Endometrial microvascular endothelial cells (primary cell): ENCODE measurements around the gene SDC1. TPM values are rescaled to one million over a fixed set of nuclear protein-coding genes. Genes with fewer than 3 reads are reported as not detected.

Experiments used
- in situ Hi-C: cut with HindIII; loops from 2 replicates; pipeline ENCODE4 v1.10.0; 2017; ENCODE audit warnings: low sequenced_read_pairs, low pct_unique_long_range_greater_than_20kb; ENCODE audit errors: inconsistent ontology term
- total RNA-seq: library from RNA; depleted of rRNA; stranded (reverse); fragments of >200 nt; gene quantifications from one replicate; pipeline ENCODE4 v1.2.3, GENCODE V29; 2015; ENCODE audit errors: inconsistent ontology term

The SDC1 gene
- total RNA-seq, 1 donor from 2014 or later, result 2.9 TPM

GRCh38 chr2:20164734-20165478, 60.0 kb downstream of the SDC1 start:
- in situ Hi-C loops, result no loop called here

GRCh38 chr2:20164061-20164733, 60.7 kb downstream of the SDC1 start:
- in situ Hi-C loops, result no loop called here

- in situ Hi-C loops, result no loop called here
These were observed 65.4 kb downstream of the SDC1 start for GRCh38 chr2:20159411-20160070.

- in situ Hi-C loops, result no loop called here
These were observed 67.6 kb downstream of the SDC1 start for GRCh38 chr2:20157193-20157891.

GRCh38 chr2:20156836-20157192, 68.1 kb downstream of the SDC1 start:
- in situ Hi-C loops, result no loop called here

- in situ Hi-C loops, result no loop called here
These were observed 68.7 kb downstream of the SDC1 start for GRCh38 chr2:20156076-20156759.

- in situ Hi-C loops, result no loop called here
These were observed 71.6 kb downstream of the SDC1 start for GRCh38 chr2:20153131-20153851.

GRCh38 chr2:20150806-20151571, 73.9 kb downstream of the SDC1 start:
- in situ Hi-C loops, result no loop called here

Other genes starting within 250 kb of the SDC1 start
- gene WDR35, start 235.0 kb downstream of the SDC1 start, total RNA-seq, result 7.0 TPM
- 5.2 TPM for gene MATN3, start 212.5 kb downstream of the SDC1 start, total RNA-seq
- gene LAPTM4A, start 173.5 kb downstream of the SDC1 start, total RNA-seq, result 147 TPM
- gene PUM2, start 125.7 kb upstream of the SDC1 start, total RNA-seq, result 27.0 TPM
- 100 TPM for gene RHOB, start 221.9 kb upstream of the SDC1 start, total RNA-seq